IPS-15b (cell line): ENCODE measurements around the gene TSGA10.
"Not testable (repeated sequence)": the region's sequence is repeated elsewhere in the genome, so short reads cannot be mapped to it uniquely, and the experiment has no call there.

Experiments used
- H3K27me3 ChIP-seq: one replicate; pipeline ENCODE4 v1.6.1; 2013; ENCODE audit warnings: low read length; ENCODE audit not compliant: control insufficient read depth, insufficient read depth
- H3K36me3 ChIP-seq: one replicate; pipeline ENCODE4 v1.6.1; 2013; ENCODE audit warnings: low read length; ENCODE audit not compliant: control insufficient read depth, insufficient read depth
- H3K4me1 ChIP-seq: one replicate; pipeline ENCODE4 v1.6.1; 2013; ENCODE audit warnings: mild to moderate bottlenecking, low read length; ENCODE audit not compliant: control insufficient read depth, insufficient read depth
- H3K4me3 ChIP-seq: one replicate; pipeline ENCODE4 v1.5.1; 2013; ENCODE audit warnings: low read depth, low read length
- H3K9ac ChIP-seq: one replicate; pipeline ENCODE4 v1.6.1; 2013; ENCODE audit warnings: low read depth, mild to moderate bottlenecking, low read length
- H3K9me3 ChIP-seq: one replicate; pipeline ENCODE4 v1.6.1; 2013; ENCODE audit warnings: mild to moderate bottlenecking, low read length; ENCODE audit not compliant: control insufficient read depth, insufficient read depth

Gene TSGA10, protein sequence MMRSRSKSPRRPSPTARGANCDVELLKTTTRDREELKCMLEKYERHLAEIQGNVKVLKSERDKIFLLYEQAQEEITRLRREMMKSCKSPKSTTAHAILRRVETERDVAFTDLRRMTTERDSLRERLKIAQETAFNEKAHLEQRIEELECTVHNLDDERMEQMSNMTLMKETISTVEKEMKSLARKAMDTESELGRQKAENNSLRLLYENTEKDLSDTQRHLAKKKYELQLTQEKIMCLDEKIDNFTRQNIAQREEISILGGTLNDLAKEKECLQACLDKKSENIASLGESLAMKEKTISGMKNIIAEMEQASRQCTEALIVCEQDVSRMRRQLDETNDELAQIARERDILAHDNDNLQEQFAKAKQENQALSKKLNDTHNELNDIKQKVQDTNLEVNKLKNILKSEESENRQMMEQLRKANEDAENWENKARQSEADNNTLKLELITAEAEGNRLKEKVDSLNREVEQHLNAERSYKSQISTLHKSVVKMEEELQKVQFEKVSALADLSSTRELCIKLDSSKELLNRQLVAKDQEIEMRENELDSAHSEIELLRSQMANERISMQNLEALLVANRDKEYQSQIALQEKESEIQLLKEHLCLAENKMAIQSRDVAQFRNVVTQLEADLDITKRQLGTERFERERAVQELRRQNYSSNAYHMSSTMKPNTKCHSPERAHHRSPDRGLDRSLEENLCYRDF

DNA sequence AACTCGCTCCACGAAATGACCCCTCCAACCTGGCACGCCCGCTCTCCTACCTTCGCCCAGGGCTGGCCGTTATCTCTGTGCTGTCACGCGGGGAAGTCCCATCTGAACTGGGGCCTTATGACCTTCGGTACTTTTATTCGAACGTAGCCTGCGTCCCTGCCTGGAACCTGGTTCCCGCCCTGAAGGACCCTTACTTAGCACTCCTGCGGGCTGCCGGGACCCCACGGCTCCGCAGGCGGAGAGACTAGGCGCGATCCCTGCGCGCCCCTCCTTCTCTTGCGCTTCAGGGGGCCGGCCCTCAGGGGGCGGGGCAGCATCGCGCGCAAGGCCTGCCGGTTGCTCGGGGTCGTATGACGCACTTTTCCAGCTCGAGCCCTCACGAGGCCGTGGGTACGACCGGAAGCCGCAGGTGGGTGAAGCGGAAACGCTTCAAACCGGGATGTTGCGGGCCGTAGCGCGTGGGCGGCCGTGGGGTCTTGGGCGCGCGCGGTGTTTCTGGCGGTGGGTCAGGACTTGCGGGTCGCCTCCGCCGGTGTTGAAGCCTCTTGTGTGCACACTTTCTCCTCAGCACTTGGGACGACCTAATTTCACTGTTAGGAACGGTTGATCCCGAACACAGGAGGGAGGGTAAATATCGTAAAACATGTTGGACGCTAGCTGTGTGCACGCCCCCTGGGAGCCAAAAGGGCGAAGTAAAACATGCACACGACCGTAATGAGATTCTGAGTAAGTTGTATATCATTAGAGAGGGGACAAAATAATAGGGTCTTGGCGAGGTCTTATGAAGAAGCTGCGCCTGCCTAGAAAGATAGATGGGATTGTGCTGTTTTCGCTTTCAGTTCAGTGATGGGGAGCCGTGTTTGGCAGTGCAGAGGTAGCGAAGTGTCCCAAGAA, at the start of gene TSGA10, which contains the start of gene LIPT1:
TSS of gene TSGA10 (minus strand) at position 300 of the 894 bp plus-strand sequence. CDS start 45,503 bp downstream, outside the sequence.
TSS of gene LIPT1 (plus strand) at position 325 of the 894 bp plus-strand sequence. CDS start 6,991 bp downstream, outside the sequence.
- no peaks in the 10 kb centered on the region for H3K36me3 ChIP-seq
- no peaks in the 10 kb centered on the region for H3K9me3 ChIP-seq
- H3K4me1 ChIP-seq, result peaks cover 5% of the 10 kb centered on the region
- peak within 1 kb of the TSS; percentile 81 for H3K9ac ChIP-seq
- peak within 1 kb of the TSS; percentile 66 for H3K4me3 ChIP-seq
- no peaks in the 10 kb centered on the region for H3K27me3 ChIP-seq

DNA sequence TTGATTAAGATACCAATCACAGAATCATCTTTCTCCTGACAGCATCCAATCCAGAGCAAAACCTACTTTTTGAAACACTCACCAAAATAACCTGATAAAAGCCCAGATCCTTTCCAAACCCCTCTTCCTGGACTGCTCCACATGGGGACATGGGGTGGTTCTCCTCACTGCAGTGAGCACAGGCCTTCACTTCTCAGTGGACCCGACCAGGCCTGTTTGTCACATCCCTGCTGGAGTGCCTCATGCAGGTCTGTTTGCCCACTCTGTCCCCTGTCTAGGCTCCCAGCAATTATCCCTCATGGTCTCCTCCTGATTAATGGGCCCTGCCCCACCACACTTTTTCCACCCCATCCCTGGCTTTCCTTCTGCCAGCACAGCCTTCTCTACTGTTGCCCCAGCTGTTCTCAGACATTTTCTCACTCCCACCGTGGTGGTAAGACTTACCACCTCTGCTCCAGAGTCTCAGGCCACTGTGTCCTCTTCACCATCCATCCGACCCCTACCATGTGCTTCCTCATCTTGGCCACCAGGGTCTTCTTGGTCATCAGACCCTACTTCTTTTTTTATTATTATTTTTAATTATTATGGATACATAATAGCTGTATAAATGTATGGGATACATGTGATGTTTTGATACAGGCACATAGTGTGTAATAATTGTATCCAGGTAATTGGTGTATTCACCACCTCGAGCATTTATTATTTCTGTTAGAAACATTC, 47.4 kb upstream of the TSGA10 start:
- Histone ChIP-seq H3K4me1 (no peaks in the 10 kb centered on the region), H3K9ac (no peak overlapping the region), H3K27me3 (no peaks in the 10 kb centered on the region), H3K36me3 (peaks cover 4% of the 10 kb centered on the region), H3K9me3 (no peaks in the 10 kb centered on the region), H3K4me3 (no peak overlapping the region)

DNA sequence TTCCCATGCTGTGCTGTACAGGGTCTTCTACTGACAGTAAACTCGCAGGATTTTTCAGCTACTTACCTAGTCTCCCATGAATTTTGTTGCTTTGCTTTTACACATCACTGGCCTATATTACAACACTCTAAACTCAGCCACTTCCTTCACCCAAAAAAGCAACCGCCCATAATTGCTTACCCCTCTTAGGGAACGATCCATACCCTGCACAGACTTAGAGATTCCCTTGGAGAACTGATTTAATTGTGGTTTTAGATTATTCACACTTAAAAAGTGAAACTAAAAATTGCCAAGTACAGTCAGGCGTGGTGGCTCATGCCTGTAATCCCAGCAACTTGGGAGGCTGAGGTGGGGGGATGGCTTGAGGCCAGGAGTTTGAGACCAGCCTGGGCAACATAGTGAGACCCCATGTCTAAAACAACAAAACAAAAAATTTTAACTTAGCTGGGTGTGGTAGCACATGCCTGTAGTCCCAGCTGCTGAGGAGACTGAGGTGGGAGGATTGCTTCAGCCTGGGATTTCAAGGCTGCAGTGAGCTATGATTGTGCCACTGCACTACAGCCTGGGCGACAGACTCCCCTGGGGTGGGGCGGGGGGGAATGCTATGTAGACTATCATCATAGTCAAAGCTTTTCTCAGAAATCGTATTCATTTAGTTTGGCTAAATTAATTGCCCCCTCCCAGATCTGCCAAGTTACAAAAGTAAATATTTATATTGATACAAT, 45.5 kb upstream of the TSGA10 start:
- H3K9ac ChIP-seq, result no peak overlapping the region
- H3K4me3 ChIP-seq, result no peak overlapping the region
- peaks cover 11% of the 10 kb centered on the region for H3K36me3 ChIP-seq
- H3K9me3 ChIP-seq, result no peaks in the 10 kb centered on the region
- no peaks in the 10 kb centered on the region for H3K27me3 ChIP-seq
- no peaks in the 10 kb centered on the region for H3K4me1 ChIP-seq

DNA sequence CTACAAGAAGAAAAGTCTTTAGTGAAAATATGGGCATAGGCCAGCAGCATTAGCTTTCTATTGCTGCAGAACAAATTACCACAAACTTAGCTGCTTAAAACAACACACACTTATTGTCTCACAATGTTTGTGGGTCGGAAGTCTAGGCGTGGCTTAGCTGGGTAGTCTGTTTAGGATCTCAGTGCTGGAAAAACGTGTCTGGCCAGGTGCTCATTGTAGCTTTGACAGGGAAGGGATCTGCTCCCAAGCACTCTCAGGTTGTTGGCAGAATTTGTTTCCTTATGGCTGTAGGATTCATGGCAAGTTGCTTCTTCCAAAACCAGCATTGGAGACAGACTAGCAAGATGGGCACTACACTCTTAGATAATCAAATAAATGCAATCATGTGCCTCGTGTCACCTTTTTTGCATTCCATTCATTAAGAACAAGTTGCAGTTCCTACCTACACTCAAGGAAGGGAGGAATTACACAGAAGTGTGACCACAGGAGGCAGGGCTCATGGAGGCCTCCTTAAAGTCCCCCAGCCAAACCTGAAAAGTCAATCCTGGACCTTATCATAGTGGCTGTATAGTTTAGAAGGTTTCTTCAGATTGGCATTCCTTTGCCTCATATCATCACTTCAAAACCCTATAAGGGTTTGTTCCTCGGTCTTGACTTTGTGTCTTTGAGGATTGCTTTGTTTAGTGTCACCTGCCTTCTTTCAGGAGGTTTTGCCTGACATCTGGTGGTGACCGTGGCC, 43.5 kb upstream of the TSGA10 start:
- Histone ChIP-seq H3K9ac (no peak overlapping the region), H3K4me1 (no peaks in the 10 kb centered on the region), H3K36me3 (peaks cover 11% of the 10 kb centered on the region), H3K27me3 (no peaks in the 10 kb centered on the region), H3K9me3 (no peaks in the 10 kb centered on the region), H3K4me3 (no peak overlapping the region)

DNA sequence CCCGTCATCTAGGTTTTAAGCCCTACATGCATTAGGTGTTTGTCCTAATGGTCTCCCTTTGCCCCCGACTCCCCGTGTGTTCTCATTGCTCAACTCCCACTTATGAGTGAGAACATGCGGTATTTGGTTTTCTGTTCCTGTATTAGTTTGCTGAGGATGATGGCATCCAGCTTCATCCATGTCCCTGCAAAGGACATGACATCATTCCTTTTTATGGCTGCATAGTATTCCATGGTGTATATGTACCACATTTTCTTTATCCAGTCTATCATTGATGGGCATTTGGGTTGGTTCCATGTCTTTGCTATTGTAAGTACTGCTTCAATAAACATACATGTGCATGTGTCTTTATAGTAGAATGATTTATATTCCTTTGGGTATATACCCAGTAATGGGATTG, 37.6 kb upstream of the TSGA10 start:
- not testable (repeated sequence) for H3K9me3 ChIP-seq, H3K27me3 ChIP-seq, H3K4me3 ChIP-seq, H3K9ac ChIP-seq, H3K36me3 ChIP-seq, H3K4me1 ChIP-seq

DNA sequence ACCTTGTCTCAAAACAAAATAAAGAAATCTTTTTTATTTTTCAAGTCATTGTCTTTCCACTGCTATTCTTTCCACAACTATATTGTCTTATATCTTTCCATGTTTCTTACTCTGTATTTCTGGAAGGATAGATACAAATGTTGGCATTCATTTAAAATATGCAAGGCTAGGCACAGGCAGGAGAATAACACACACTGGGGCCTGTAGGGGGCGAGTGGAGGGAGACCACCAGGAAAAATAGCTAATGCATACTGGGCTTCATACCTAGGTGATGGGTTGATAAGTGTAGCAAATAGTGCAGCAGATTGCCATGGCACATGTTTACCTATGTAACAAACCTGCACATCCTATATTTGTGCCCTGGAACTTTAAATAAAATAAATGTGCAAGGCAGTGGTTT, 35.8 kb upstream of the TSGA10 start:
- no peaks in the 10 kb centered on the region for H3K36me3 ChIP-seq
- no peaks in the 10 kb centered on the region for H3K9me3 ChIP-seq
- H3K4me1 ChIP-seq, result no peaks in the 10 kb centered on the region
- H3K9ac ChIP-seq, result no peak overlapping the region
- no peak overlapping the region for H3K4me3 ChIP-seq
- no peaks in the 10 kb centered on the region for H3K27me3 ChIP-seq

DNA sequence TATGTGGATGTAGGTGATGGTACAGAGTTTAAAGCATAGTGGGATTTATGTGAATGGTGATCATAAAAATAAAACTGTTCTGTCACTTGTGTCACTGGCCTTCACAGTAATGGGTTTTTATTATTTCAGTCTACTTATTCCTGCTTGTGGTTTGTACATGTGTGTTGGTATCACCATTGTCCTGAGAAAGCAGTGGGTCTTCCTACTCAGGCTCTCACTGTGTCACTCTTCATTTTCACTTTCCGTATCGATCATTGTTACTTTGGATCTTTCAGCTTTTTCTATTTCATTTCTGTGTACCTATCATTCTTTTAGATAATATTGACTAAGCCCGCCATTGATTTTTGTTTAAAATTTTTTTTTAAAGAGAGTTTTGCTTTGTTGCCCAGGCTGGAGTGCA, 33.6 kb upstream of the TSGA10 start:
- Histone ChIP-seq H3K36me3 (no peaks in the 10 kb centered on the region), H3K9ac (no peak overlapping the region)

DNA sequence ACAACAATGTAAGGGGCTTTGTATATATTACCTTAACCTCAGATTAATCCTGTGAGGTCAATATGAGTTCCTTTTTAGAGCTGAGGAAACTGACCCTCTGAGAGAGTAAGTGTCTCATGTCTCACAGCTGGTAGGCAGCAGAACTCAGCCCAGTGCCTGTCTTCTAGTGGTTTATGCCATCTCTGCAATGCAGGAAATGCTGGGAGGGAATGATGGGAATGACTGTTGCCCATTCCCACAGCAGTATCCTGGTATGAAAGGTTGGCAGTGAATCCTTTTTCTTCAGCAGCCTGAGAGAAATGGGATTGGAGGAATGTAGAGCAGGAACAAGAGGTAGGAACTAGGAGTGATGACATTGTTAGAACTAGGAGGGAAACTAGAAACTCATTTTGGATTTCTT, 32.3 kb upstream of the TSGA10 start:
- no peaks in the 10 kb centered on the region for H3K27me3 ChIP-seq
- no peaks in the 10 kb centered on the region for H3K4me1 ChIP-seq
- no peaks in the 10 kb centered on the region for H3K9me3 ChIP-seq
- H3K36me3 ChIP-seq, result no peaks in the 10 kb centered on the region
- H3K4me3 ChIP-seq, result no peak overlapping the region
- H3K9ac ChIP-seq, result no peak overlapping the region

More for the DNA sequence above, 33.6 kb upstream of the TSGA10 start:
- no peak overlapping the region for H3K4me3 ChIP-seq
- H3K4me1 ChIP-seq, result no peaks in the 10 kb centered on the region
- no peaks in the 10 kb centered on the region for H3K27me3 ChIP-seq
- no peaks in the 10 kb centered on the region for H3K9me3 ChIP-seq

DNA sequence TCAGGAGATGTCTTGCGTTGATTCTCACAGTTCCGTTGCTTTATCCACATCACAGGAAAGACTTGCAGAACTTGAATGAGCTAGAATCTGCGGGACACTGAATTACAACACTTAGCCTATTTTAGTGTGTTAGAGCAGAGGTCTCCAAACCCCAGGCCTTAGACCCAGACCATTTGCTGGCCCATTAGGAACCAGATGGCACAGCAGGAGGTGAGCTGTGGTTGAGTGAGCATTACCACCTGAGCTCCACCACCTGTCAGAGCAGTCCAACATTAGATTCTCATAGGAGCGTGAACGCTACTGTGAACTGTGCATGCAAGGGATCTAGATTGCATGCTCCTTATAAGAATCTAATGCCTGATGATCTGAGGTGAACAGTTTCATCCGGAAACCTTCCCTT, 30.1 kb upstream of the TSGA10 start:
- no peak overlapping the region for H3K9ac ChIP-seq
- H3K36me3 ChIP-seq, result no peaks in the 10 kb centered on the region
- no peaks in the 10 kb centered on the region for H3K27me3 ChIP-seq
- no peaks in the 10 kb centered on the region for H3K9me3 ChIP-seq
- H3K4me3 ChIP-seq, result no peak overlapping the region
- no peaks in the 10 kb centered on the region for H3K4me1 ChIP-seq

DNA sequence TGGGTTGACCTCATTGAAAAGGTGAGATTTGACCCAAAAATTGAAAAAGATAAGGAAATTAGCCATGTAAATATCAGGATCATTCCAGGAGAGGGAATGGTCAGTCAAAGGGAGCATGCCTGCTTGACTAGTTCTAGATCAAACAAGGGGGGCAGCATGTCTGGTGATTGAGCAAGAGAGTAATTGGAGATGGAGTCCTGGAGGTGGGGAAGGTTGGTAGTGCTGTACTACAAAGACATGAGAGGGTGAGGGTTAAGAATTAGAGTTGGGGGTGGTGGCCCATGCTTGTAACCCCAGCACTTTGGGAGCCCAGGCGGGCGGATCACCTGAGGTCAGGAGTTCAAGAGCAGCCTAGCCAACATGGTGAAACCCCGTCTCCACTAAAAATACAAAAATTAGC, 28.3 kb upstream of the TSGA10 start:
- Histone ChIP-seq H3K36me3 (no peaks in the 10 kb centered on the region), H3K4me3 (no peak overlapping the region), H3K4me1 (no peaks in the 10 kb centered on the region), H3K9me3 (no peaks in the 10 kb centered on the region), H3K27me3 (no peaks in the 10 kb centered on the region), H3K9ac (no peak overlapping the region)
